ENCODE results near the gene PI4K2A.

DNA sequence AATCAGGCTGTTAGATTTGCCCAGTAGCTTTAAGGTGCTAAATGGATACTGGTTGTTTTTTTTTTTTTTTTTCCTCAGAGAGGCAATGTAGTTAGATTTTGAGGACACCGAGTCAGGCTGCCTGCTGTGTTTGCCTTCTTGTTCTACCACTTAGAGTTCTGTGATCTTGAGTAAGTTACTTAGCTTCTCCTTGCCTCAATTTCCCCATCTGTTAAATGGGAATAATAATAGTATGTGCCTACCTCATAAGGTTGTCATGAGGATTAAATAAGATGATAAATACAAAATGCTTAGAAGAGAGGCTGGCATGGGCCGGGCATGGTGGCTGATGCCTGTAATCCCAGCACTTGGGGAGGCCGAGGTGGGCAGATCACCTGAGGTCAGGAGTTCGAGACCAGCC, 21.7 kb upstream of the PI4K2A start:
- TF ChIP-seq, protein P1, sequence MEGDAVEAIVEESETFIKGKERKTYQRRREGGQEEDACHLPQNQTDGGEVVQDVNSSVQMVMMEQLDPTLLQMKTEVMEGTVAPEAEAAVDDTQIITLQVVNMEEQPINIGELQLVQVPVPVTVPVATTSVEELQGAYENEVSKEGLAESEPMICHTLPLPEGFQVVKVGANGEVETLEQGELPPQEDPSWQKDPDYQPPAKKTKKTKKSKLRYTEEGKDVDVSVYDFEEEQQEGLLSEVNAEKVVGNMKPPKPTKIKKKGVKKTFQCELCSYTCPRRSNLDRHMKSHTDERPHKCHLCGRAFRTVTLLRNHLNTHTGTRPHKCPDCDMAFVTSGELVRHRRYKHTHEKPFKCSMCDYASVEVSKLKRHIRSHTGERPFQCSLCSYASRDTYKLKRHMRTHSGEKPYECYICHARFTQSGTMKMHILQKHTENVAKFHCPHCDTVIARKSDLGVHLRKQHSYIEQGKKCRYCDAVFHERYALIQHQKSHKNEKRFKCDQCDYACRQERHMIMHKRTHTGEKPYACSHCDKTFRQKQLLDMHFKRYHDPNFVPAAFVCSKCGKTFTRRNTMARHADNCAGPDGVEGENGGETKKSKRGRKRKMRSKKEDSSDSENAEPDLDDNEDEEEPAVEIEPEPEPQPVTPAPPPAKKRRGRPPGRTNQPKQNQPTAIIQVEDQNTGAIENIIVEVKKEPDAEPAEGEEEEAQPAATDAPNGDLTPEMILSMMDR (IDR thresholded peaks at IDR 0.05; ENCODE audit: low read depth, low read length), result no peak
- TF ChIP-seq POLR2A (IDR thresholded peaks at IDR 0.05; ENCODE audit: extremely low read depth, insufficient read length), result no peak

All from NB4 (cell line).